ENCODE results near the gene SMG6. TPM values are rescaled to one million over a fixed set of nuclear protein-coding genes. Genes with fewer than 3 reads are reported as not detected.

The SMG6 gene
- total RNA-seq, 4 donors from 2014 or later = 17.9 to 24.0 (median 20.1) TPM

DNA sequence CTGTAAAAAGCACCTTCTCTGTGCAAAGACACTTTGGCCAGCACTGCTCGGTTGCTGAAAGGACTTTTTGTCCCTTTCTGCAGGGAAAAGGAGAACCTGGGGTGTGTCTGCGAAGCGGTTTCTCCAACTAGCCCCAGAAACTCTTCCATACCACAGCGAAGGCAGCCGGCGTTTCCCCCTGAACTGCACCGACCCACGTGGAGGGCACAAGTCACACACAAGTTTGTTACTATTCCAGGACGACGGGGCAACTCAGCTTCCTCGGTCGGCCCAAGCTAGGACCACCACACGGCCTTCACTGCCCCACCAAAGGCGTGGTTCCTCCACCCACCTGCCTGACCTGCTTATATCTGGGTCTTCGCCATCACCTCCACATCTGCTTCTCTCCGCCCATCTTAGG lies 280.3 kb downstream of the SMG6 start:
- Histone ChIP-seq H3K4me3 (peak overlapping the region in 2 of 4 donors; percentile 70 to 73), H3K27me3 (peaks cover 0 to 81% (median 0%) of the 10 kb centered on the region in 4 donors), H3K27ac (no peak overlapping the region), H3K9me3 (no peaks in the 10 kb centered on the region), H3K4me1 (peaks cover 19 to 53% (median 22%) of the 10 kb centered on the region in 3 donors), H3K36me3 (no peaks in the 10 kb centered on the region)
- TF ChIP-seq CTCF (IDR thresholded peaks at IDR 0.05) (no peak), POLR2A (IDR thresholded peaks at IDR 0.05) (no peak)
- intact Hi-C loops (cut with DNase I) = no loop called here
- WGBS, 2 donors = 54 to 55% methylated on average over 13 to 14 of the region's 16 CpGs
- no peak for DNase-seq

DNA sequence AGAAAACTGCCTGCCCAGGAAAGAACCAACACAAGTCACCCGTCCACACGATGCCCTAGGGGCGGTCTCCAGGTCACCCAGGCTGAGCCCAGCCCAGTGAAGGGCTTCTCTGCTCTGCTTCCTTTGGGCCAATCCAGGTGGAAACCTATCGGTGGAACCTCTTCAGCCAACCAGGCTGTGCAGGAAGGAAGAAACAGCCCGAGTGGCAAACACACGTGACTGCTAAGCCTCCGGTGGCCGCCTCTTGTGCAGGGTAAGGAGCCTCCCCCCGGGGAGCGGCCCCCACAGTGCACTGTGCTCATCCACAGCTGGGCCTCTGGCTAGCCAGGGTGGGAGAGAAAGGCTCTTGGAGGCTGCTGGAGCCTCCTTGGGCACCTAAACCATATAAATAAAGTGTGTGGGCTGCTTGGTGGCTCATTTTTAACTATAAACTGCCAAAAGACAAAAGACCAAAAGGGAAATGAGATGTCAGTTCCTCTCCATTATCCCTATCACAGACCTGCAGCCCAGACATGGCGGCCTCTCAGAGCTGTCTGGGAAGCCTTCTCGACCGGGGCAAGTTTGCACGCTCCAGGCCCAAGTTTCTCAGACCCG lies 280.8 kb downstream of the SMG6 start:
- Histone ChIP-seq H3K27me3 (peaks cover 0 to 81% (median 0%) of the 10 kb centered on the region in 4 donors), H3K27ac (no peak overlapping the region), H3K4me1 (peaks cover 19 to 53% (median 22%) of the 10 kb centered on the region in 3 donors), H3K9me3 (no peaks in the 10 kb centered on the region), H3K4me3 (no peak overlapping the region), H3K36me3 (no peaks in the 10 kb centered on the region)
- intact Hi-C loops (cut with DNase I) = no loop called here
- no peak for TF ChIP-seq CTCF (IDR thresholded peaks at IDR 0.05)
- no peak for TF ChIP-seq POLR2A (IDR thresholded peaks at IDR 0.05)
- WGBS, 2 donors = 77 to 92% methylated on average over 6 to 8 of the region's 15 CpGs
- DNase-seq = no peak

- Histone ChIP-seq H3K27me3 (peaks cover 0 to 61% (median 0%) of the 10 kb centered on the region in 4 donors), H3K27ac (peak overlapping the region in 2 of 4 donors; percentile 11 to 16), H3K4me1 (peaks cover 17 to 55% (median 19%) of the 10 kb centered on the region in 3 donors), H3K36me3 (no peaks in the 10 kb centered on the region), H3K9me3 (no peaks in the 10 kb centered on the region), H3K4me3 (no peak overlapping the region)
- DNase-seq = no peak
- TF ChIP-seq CTCF (IDR thresholded peaks at IDR 0.05) (no peak), POLR2A (IDR thresholded peaks at IDR 0.05) (no peak)
- intact Hi-C loops (cut with DNase I) = no loop called here
- WGBS, 2 donors = 50 to 61% methylated on average over 7 of the region's 8 CpGs
Observed at GRCh38 chr17:2020721-2021120, 282.9 kb downstream of the SMG6 start.

DNA sequence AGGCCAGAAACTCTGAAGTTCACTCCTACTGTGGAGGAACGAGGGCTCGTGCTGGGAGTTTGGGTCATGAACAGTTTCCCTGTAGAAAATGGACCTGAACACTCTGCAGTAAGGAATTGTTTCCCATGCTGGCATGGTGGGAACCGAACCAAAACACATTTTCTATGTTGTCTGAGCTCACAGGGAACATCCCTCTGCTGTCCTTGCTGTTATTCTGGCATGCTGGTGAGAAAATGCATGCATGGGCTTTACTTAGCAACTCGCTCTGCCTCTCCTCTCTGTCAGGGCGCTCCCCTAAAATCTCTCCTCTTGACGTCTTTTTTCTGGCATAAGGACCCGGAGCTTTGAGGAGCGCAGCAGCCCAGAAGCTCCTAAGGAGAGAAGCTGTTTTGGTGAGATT lies 283.9 kb downstream of the SMG6 start:
- TF ChIP-seq POLR2A (IDR thresholded peaks at IDR 0.05) = no peak
- TF ChIP-seq CTCF (IDR thresholded peaks at IDR 0.05) = no peak
- Histone ChIP-seq H3K4me3 (no peak overlapping the region), H3K27ac (no peak overlapping the region), H3K4me1 (peaks cover 10 to 48% (median 15%) of the 10 kb centered on the region in 3 donors), H3K36me3 (no peaks in the 10 kb centered on the region), H3K9me3 (no peaks in the 10 kb centered on the region), H3K27me3 (peaks cover 0 to 51% (median 0%) of the 10 kb centered on the region in 4 donors)
- 84 to 89% methylated on average over 5 to 6 of the region's 8 CpGs for WGBS, 2 donors
- intact Hi-C loops (cut with DNase I) = no loop called here
- no peak for DNase-seq

- WGBS, 2 donors = 76 to 79% methylated on average over 18 to 21 of the region's 24 CpGs
- no peak for TF ChIP-seq POLR2A (IDR thresholded peaks at IDR 0.05)
- no peak for TF ChIP-seq CTCF (IDR thresholded peaks at IDR 0.05)
- H3K4me3 ChIP-seq = no peak overlapping the region
Observed at GRCh38 chr17:2018716-2019510, 284.7 kb downstream of the SMG6 start.

More at GRCh38 chr17:2018716-2019510, 284.7 kb downstream of the SMG6 start:
- Histone ChIP-seq H3K27me3 (peaks cover 0 to 43% (median 0%) of the 10 kb centered on the region in 4 donors), H3K27ac (no peak overlapping the region), H3K9me3 (no peaks in the 10 kb centered on the region), H3K4me1 (peaks cover 2 to 48% (median 10%) of the 10 kb centered on the region in 3 donors), H3K36me3 (no peaks in the 10 kb centered on the region)
- intact Hi-C loops (cut with DNase I) = no loop called here
- DNase-seq = no peak

Measured in esophagus squamous epithelium (tissue), 5 donors.